OCI-LY7 (cell line): ENCODE measurements around the gene C1orf94.

Experiments used
- CTCF ChIP-seq: fragments of 200-600 bp; sonication (generic); conservative IDR thresholded peaks from 2 replicates; pipeline ENCODE4 v1.5.1; 2014; ENCODE audit warnings: mild to moderate bottlenecking, antibody characterized with exemption, low read length, moderate library complexity, mixed read lengths
- EZH2phosphoT487 ChIP-seq: fragments of 200-600 bp; sonication (generic); IDR thresholded peaks from 2 replicates; pipeline ENCODE4 v1.6.1; 2018; ENCODE audit warnings: low read depth, borderline replicate concordance, mild to moderate bottlenecking, mixed run types, antibody characterized with exemption, low read length, moderate library complexity, mixed read lengths

- no peak for TF ChIP-seq CTCF
- no peak for TF ChIP-seq EZH2phosphoT487
These were observed 10.5 kb upstream of the C1orf94 start for GRCh38 chr1:34166191-34166624.
